OCI-LY1 (cell line): ENCODE results near the gene PCSK6.
A peak's percentile ranks its signal among the peaks of the same experiment; 100 is the strongest.
"Not testable (repeated sequence)": the region's sequence is repeated elsewhere in the genome, so short reads cannot be mapped to it uniquely, and the experiment has no call there.

Experiments used
- H2AFZ ChIP-seq: fragments of 200-600 bp; sonication (generic), shearing (Covaris generic); 2 replicates; pipeline ENCODE4 v1.6.0; 2014; ENCODE audit warnings: antibody characterized with exemption, mild to moderate bottlenecking, low read length
- H3F3A ChIP-seq: fragments of 200-600 bp; sonication (generic), shearing (Covaris generic); 2 replicates; pipeline ENCODE4 v1.6.0; 2014; ENCODE audit warnings: mild to moderate bottlenecking, antibody characterized with exemption, low read length, moderate library complexity; ENCODE audit not compliant: insufficient read depth
- H3K27ac ChIP-seq: fragments of 200-600 bp; sonication (generic); 2 replicates; pipeline ENCODE4 v1.5.1; 2014; ENCODE audit warnings: low read length, mixed run types, mild to moderate bottlenecking, low read depth; ENCODE audit not compliant: poor library complexity, severe bottlenecking
- H3K27me3 ChIP-seq: fragments of 200-600 bp; sonication (generic); 2 replicates; pipeline ENCODE4 v1.6.0; 2014; ENCODE audit warnings: antibody characterized with exemption, mild to moderate bottlenecking, low read length, moderate library complexity; ENCODE audit not compliant: insufficient read depth
- H3K36me3 ChIP-seq: fragments of 200-600 bp; sonication (generic); 2 replicates; pipeline ENCODE4 v1.6.1; 2014; ENCODE audit warnings: mild to moderate bottlenecking, antibody characterized with exemption, low read length, moderate library complexity, mixed read lengths; ENCODE audit not compliant: insufficient read depth
- H3K4me1 ChIP-seq: fragments of 200-600 bp; sonication (generic); 2 replicates; pipeline ENCODE4 v1.5.1; 2014; ENCODE audit warnings: mild to moderate bottlenecking, low read length, moderate library complexity; ENCODE audit not compliant: insufficient read depth, severe bottlenecking
- H3K4me2 ChIP-seq: fragments of 200-600 bp; sonication (generic), shearing (Covaris generic); 2 replicates; pipeline ENCODE4 v1.6.1; 2014; ENCODE audit warnings: low read length
- H3K4me3 ChIP-seq: fragments of 200-600 bp; sonication (generic); 2 replicates; pipeline ENCODE4 v1.5.1; 2014; ENCODE audit warnings: low read length, low read depth, mild to moderate bottlenecking, mixed read lengths; ENCODE audit not compliant: poor library complexity, severe bottlenecking
- H3K79me2 ChIP-seq: fragments of 200-600 bp; shearing (Covaris generic); 2 replicates; pipeline ENCODE4 v1.6.1; 2016; ENCODE audit warnings: mixed run types, low read length, mixed read lengths; ENCODE audit not compliant: insufficient read depth
- H3K9ac ChIP-seq: fragments of 200-600 bp; sonication (generic), shearing (Covaris generic); 2 replicates; pipeline ENCODE4 v1.6.1; 2014; ENCODE audit warnings: mild to moderate bottlenecking, low read length, mixed read lengths
- H3K9me2 ChIP-seq: fragments of 200-600 bp; sonication (generic), shearing (Covaris generic); 2 replicates; pipeline ENCODE4 v1.6.1; 2014; ENCODE audit warnings: low read depth, mild to moderate bottlenecking, low read length, mixed read lengths
- H3K9me3 ChIP-seq: fragments of 200-600 bp; shearing (Covaris generic); 2 replicates; pipeline ENCODE4 v1.6.1; 2014; ENCODE audit warnings: low read length, mixed read lengths
- H4K20me1 ChIP-seq: fragments of 200-600 bp; sonication (generic), shearing (Covaris generic); 2 replicates; pipeline ENCODE4 v1.6.0; 2016; ENCODE audit warnings: mild to moderate bottlenecking, low read length; ENCODE audit not compliant: insufficient read depth
- CTCF ChIP-seq: fragments of 200-600 bp; sonication (generic), shearing (Covaris generic); IDR thresholded peaks from 2 replicates; pipeline ENCODE4 v1.5.1; 2017; ENCODE audit warnings: mild to moderate bottlenecking, antibody characterized with exemption, low read length, moderate library complexity, mixed read lengths
- EZH2 ChIP-seq: fragments of 200-600 bp; sonication (generic), shearing (Covaris generic); IDR thresholded peaks from 2 replicates; pipeline ENCODE4 v1.8.0; 2017; ENCODE audit warnings: borderline replicate concordance, mixed run types, mild to moderate bottlenecking, antibody characterized with exemption, low read length, moderate library complexity, mixed read lengths

The PCSK6 gene

GRCh38 chr15:101288905-101289513 is 200.5 kb downstream of the PCSK6 start:
- Histone ChIP-seq H4K20me1 (0 out of 2 replicates have a peak, but pooled peaks cover 9% of the 10 kb centered on the region), H3K27me3 (no peaks in the 10 kb centered on the region), H3K4me2 (no peak overlapping the region), H3F3A (no peaks in the 10 kb centered on the region), H3K9ac (no peak overlapping the region), H3K79me2 (peaks cover 60% of the 10 kb centered on the region), H3K9me3 (no peaks in the 10 kb centered on the region), H3K4me1 (peaks cover 21% of the 10 kb centered on the region), H2AFZ (no peak overlapping the region), H3K9me2 (no peaks in the 10 kb centered on the region), H3K36me3 (peaks cover 86% of the 10 kb centered on the region), H3K27ac (no peak overlapping the region), H3K4me3 (no peak overlapping the region)
- TF ChIP-seq CTCF, result peak; percentile 70
- no peak for TF ChIP-seq EZH2

- H3K79me2 ChIP-seq, result peaks cover 43% of the 10 kb centered on the region
- H3K27ac ChIP-seq, H3F3A ChIP-seq, H3K9me3 ChIP-seq, H3K4me2 ChIP-seq, H4K20me1 ChIP-seq, H3K9ac ChIP-seq, H3K9me2 ChIP-seq, H3K27me3 ChIP-seq, H3K4me1 ChIP-seq, H2AFZ ChIP-seq, H3K4me3 ChIP-seq: not testable (repeated sequence)
- H3K36me3 ChIP-seq, result peaks cover 99% of the 10 kb centered on the region
Measured at GRCh38 chr15:101287342-101287741, 202.2 kb downstream of the PCSK6 start.

- Histone ChIP-seq H3K27ac (no peak overlapping the region), H4K20me1 (0 out of 2 replicates have a peak, but pooled peaks cover 3% of the 10 kb centered on the region), H3K4me3 (no peak overlapping the region), H2AFZ (no peak overlapping the region), H3K9ac (no peak overlapping the region), H3K36me3 (peaks cover 99% of the 10 kb centered on the region), H3K9me3 (no peaks in the 10 kb centered on the region), H3K27me3 (no peaks in the 10 kb centered on the region), H3K4me1 (no peaks in the 10 kb centered on the region), H3K79me2 (peaks cover 36% of the 10 kb centered on the region), H3K4me2 (no peak overlapping the region), H3F3A (no peaks in the 10 kb centered on the region), H3K9me2 (no peaks in the 10 kb centered on the region)
- TF ChIP-seq CTCF, result no peak
- TF ChIP-seq EZH2, result no peak
Measured at GRCh38 chr15:101286471-101287114, 202.9 kb downstream of the PCSK6 start.

GRCh38 chr15:101283931-101284330 is 205.6 kb downstream of the PCSK6 start:
- H3K27me3 ChIP-seq, result no peaks in the 10 kb centered on the region
- H3F3A ChIP-seq, result no peaks in the 10 kb centered on the region
- H4K20me1 ChIP-seq, result 0 out of 2 replicates have a peak, but pooled peaks cover 3% of the 10 kb centered on the region
- no peak overlapping the region for H2AFZ ChIP-seq
- no peak overlapping the region for H3K4me2 ChIP-seq
- peaks cover 95% of the 10 kb centered on the region for H3K36me3 ChIP-seq
- no peak overlapping the region for H3K27ac ChIP-seq
- H3K9ac ChIP-seq, result no peak overlapping the region
- H3K9me3 ChIP-seq, result no peaks in the 10 kb centered on the region
- H3K79me2 ChIP-seq, result peaks cover 15% of the 10 kb centered on the region
- H3K4me1 ChIP-seq, result no peaks in the 10 kb centered on the region
- H3K9me2 ChIP-seq, result no peaks in the 10 kb centered on the region
- no peak overlapping the region for H3K4me3 ChIP-seq
- no peak for TF ChIP-seq EZH2
- no peak for TF ChIP-seq CTCF
